B cell (primary cell): ENCODE data around the gene PLPPR2. TPM values are rescaled to one million over a fixed set of nuclear protein-coding genes. Genes with fewer than 3 reads are reported as not detected.
A peak's percentile ranks its signal among the peaks of the same experiment; 100 is the strongest.
"Not testable (repeated sequence)": the region's sequence is repeated elsewhere in the genome, so short reads cannot be mapped to it uniquely, and the experiment has no call there.

Source experiments
- ATAC-seq: fragments of 200-7000 bp; cut with Tn5 transposase; one replicate; pipeline ENCODE4 v1.10.0; 2021; ENCODE audit warnings: low read depth, mild to moderate bottlenecking, moderate number of reproducible peaks, moderate library complexity
- CTCF ChIA-PET: fragments of 350-600 bp; sonication (Branson Sonifier 250); formaldehyde crosslinking; loops from one replicate; lab custom pipeline; 2021; ENCODE audit warnings: antibody characterized with exemption, inconsistent platforms; lab: Charles Lee
- POLR2A ChIA-PET: fragments of 350-600 bp; sonication (Branson Sonifier 250); formaldehyde crosslinking; loops from one replicate; lab custom pipeline; 2021; ENCODE audit warnings: antibody characterized with exemption; lab: Charles Lee
- DNase-seq: peaks from one replicate; pipeline ENCODE4 v3.0.0; 2013
- H2AFZ ChIP-seq: 2 replicates; pipeline ENCODE4 v1.6.1; 2012; ENCODE audit warnings: mild to moderate bottlenecking, low read depth, low read length; ENCODE audit not compliant: insufficient read depth, poor library complexity, severe bottlenecking
- H3K27ac ChIP-seq, 2 donors: 1 replicate in 1 of 2; 2 replicates in 1 of 2; pipeline ENCODE4 v1.5.1; 2012 to 2013; ENCODE audit warnings: low read length in 2 of 2, mild to moderate bottlenecking in 2 of 2, moderate library complexity in 1 of 2
- H3K27me3 ChIP-seq, 4 experiments: fragments of 200-600 bp in 1 of 4; sonication (generic) in 1 of 4; replicated peaks in 1 of 4; 1 replicate in 2 of 4; 2 replicates in 2 of 4; pipeline versions ENCODE4 v1.6.1 to v1.7.0; 2013 to 2016; ENCODE audit warnings: low read length in 3 of 4, mild to moderate bottlenecking in 2 of 4, mixed read lengths in 1 of 4, moderate library complexity in 1 of 4; ENCODE audit not compliant: insufficient read depth in 4 of 4, control insufficient read depth in 3 of 4; ENCODE audit errors: control extremely low read depth in 1 of 4
- H3K36me3 ChIP-seq, 2 experiments: replicated peaks in 1 of 2; 1 replicate in 1 of 2; 2 replicates in 1 of 2; pipeline versions ENCODE4 v1.6.1 to v1.7.1; 2013; ENCODE audit warnings: low read length in 1 of 2; ENCODE audit not compliant: insufficient read depth in 2 of 2, control insufficient read depth in 1 of 2; ENCODE audit errors: control extremely low read depth in 1 of 2, extremely low read depth in 1 of 2
- H3K4me1 ChIP-seq, 2 donors: fragments of 200-600 bp in 1 of 2; sonication (generic) in 1 of 2; 1 replicate in 1 of 2; 2 replicates in 1 of 2; pipeline versions ENCODE4 v1.5.1 to v1.6.1; 2013 to 2017; ENCODE audit warnings: low read length in 2 of 2; ENCODE audit not compliant: control insufficient read depth in 2 of 2, insufficient read depth in 2 of 2
- H3K4me2 ChIP-seq: replicated peaks from 2 replicates; pipeline ENCODE3; 2012; ENCODE audit warnings: mild to moderate bottlenecking, low read depth, low read length; ENCODE audit not compliant: poor library complexity, severe bottlenecking
- H3K4me3 ChIP-seq, 5 experiments: fragments of 200-600 bp in 1 of 5; sonication (generic) in 1 of 5; 1 replicate in 3 of 5; 2 replicates in 2 of 5; pipeline versions ENCODE4 v1.5.1 to v1.7.0; 2011 to 2016; ENCODE audit warnings: low read length in 4 of 5, mild to moderate bottlenecking in 4 of 5, low read depth in 2 of 5, control low read depth in 1 of 5, moderate library complexity in 1 of 5; ENCODE audit not compliant: insufficient read depth in 1 of 5; ENCODE audit errors: control extremely low read depth in 1 of 5, extremely low read depth in 1 of 5
- H3K79me2 ChIP-seq: fragments of 200-600 bp; sonication (generic); one replicate; pipeline ENCODE4 v1.6.0; 2016; ENCODE audit warnings: low read length; ENCODE audit not compliant: control insufficient read depth, insufficient read depth
- H3K9ac ChIP-seq: fragments of 200-600 bp; sonication (generic); 2 replicates; pipeline ENCODE4 v1.6.1; 2017; ENCODE audit warnings: mild to moderate bottlenecking, low read length, moderate library complexity
- H3K9me3 ChIP-seq, 3 donors: one replicate each; pipeline versions ENCODE4 v1.6.1 to v1.7.1; 2013; ENCODE audit warnings: low read length in 2 of 3; ENCODE audit not compliant: control insufficient read depth in 2 of 3, insufficient read depth in 1 of 3; ENCODE audit errors: control extremely low read depth in 1 of 3
- H4K20me1 ChIP-seq: 2 replicates; pipeline ENCODE4 v1.6.0; 2012; ENCODE audit warnings: mild to moderate bottlenecking, low read length; ENCODE audit not compliant: insufficient read depth, control insufficient read depth, poor library complexity, severe bottlenecking
- H3K27ac Mint-ChIP-seq: one replicate; pipeline ENCODE4 v1.8.0; 2021; ENCODE audit warnings: mixed read lengths
- H3K27me3 Mint-ChIP-seq: one replicate; pipeline ENCODE4 v1.8.0; 2021; ENCODE audit warnings: mixed read lengths
- H3K4me1 Mint-ChIP-seq: one replicate; pipeline ENCODE4 v1.8.0; 2021; ENCODE audit warnings: mixed read lengths
- H3K4me3 Mint-ChIP-seq: one replicate; pipeline ENCODE4 v1.8.0; 2021; ENCODE audit warnings: mixed read lengths
- H3K9me3 Mint-ChIP-seq: one replicate; pipeline ENCODE4 v1.8.0; 2022; ENCODE audit warnings: mixed read lengths; ENCODE audit not compliant: insufficient read depth
- EZH2 ChIP-seq: IDR thresholded peaks from 2 replicates; pipeline ENCODE4 v1.6.1; 2012; ENCODE audit warnings: borderline replicate concordance, low read depth, mild to moderate bottlenecking, moderate library complexity, low read length; ENCODE audit not compliant: insufficient read depth, poor library complexity, severe bottlenecking
- WGBS: methylation state at CpG from one replicate; pipeline ENCODE4 v1.1.5; 2013; ENCODE audit warnings: missing lambda C conversion rate; ENCODE audit not compliant: insufficient coverage; 5-methylcytosine and 5-hydroxymethylcytosine counted together
- intact Hi-C: fragments of 100-400 bp; cut with micrococcal nuclease; formaldehyde crosslinking; loops from one replicate; pipeline ENCODE4 v1.10.0; 2022
- polyA plus RNA-seq: library from polyadenylated mRNA; depleted of rRNA; stranded (reverse); fragments of >200 nt; gene quantifications from 2 replicates; pipeline ENCODE4 v1.2.3, GENCODE V29; 2012
- total RNA-seq, 2 donors: library from RNA; stranded (reverse); fragments of 120-200 nt in 1 of 2; gene quantifications; 1 replicate in 1 of 2; 2 replicates in 1 of 2; pipeline versions ENCODE4 v1.2.3 to v1.2.4, GENCODE V29; 2013 to 2022
- TF ChIP-seq, protein P1 (sequence below): fragments of 200-600 bp; IDR thresholded peaks from one replicate; pipeline ENCODE4 v1.8.0; 2022; ENCODE audit warnings: antibody characterized with exemption, mild to moderate bottlenecking

The PLPPR2 gene
- total and polyA plus RNA-seq, 2 donors (not counting 1 experiment from before 2014, with no cell fraction given), result 3.8 to 11.1 TPM

- TF ChIP-seq, protein P1, sequence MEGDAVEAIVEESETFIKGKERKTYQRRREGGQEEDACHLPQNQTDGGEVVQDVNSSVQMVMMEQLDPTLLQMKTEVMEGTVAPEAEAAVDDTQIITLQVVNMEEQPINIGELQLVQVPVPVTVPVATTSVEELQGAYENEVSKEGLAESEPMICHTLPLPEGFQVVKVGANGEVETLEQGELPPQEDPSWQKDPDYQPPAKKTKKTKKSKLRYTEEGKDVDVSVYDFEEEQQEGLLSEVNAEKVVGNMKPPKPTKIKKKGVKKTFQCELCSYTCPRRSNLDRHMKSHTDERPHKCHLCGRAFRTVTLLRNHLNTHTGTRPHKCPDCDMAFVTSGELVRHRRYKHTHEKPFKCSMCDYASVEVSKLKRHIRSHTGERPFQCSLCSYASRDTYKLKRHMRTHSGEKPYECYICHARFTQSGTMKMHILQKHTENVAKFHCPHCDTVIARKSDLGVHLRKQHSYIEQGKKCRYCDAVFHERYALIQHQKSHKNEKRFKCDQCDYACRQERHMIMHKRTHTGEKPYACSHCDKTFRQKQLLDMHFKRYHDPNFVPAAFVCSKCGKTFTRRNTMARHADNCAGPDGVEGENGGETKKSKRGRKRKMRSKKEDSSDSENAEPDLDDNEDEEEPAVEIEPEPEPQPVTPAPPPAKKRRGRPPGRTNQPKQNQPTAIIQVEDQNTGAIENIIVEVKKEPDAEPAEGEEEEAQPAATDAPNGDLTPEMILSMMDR, result no peak
- TF ChIP-seq EZH2, result no peak
- Histone ChIP-seq H3K27ac (no peak overlapping the region), H3K9ac (no peak overlapping the region), H3K9me3 (peaks cover 0 to 13% (median 3%) of the 10 kb centered on the region in 3 donors), H3K36me3 (no peaks in the 10 kb centered on the region), H3K79me2 (peaks cover 4% of the 10 kb centered on the region), H2AFZ (no peak overlapping the region), H4K20me1 (no peaks in the 10 kb centered on the region), H3K4me3 (no peak overlapping the region), H3K27me3 (no peaks in the 10 kb centered on the region), H3K4me1 (peaks cover 11 to 20% of the 10 kb centered on the region in 2 donors), H3K4me2 (no peak overlapping the region)
- peaks cover 28% of the 10 kb centered on the region for H3K4me1 Mint-ChIP-seq
- WGBS, result 77% methylated on average over 6 of the region's 7 CpGs
- ATAC-seq (no peak), DNase-seq (no peak)
- intact Hi-C loops, result no loop called here
- POLR2A ChIA-PET, result interaction anchor here (3.0 kb wide), 1 partner anchor 27 kb away, joined by 23 read pairs; the partner anchor contains the start of gene SWSAP1
- no peaks in the 10 kb centered on the region for H3K27me3 Mint-ChIP-seq
- H3K27ac Mint-ChIP-seq, result peak overlapping the region; percentile 63
- H3K4me3 Mint-ChIP-seq, result peak overlapping the region; percentile 99
- H3K9me3 Mint-ChIP-seq, result peaks cover 4% of the 10 kb centered on the region
- CTCF ChIA-PET, result interaction anchor here (0.6 to 1.6 kb wide), 2 partner anchors 34 to 64 kb away, joined by 3 to 6 read pairs; no protein-coding TSS in a partner anchor
Measured at GRCh38 chr19:11347546-11348039, 7.6 kb upstream of the PLPPR2 start.

DNA sequence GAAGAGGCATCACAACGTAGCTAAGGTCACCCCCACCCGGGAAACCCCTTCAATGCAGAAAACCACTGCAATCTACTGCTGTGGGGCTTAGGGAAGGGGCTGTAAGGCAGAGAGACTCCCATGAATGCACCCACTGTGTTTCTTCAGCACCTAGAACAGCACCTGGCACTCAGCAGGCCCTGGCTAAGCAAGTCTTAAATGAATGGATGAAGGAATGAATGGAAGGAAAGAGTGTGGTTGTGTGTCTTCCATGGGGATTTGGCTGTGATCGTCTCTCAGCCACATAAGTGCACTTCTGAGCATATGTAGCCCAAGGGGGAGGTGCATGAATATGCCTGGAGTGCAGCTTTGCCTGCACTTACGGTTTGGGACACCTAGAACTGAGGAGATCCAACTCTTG is 6.1 kb upstream of the PLPPR2 start:
- H4K20me1 ChIP-seq, result no peaks in the 10 kb centered on the region
- peaks cover 0 to 13% (median 3%) of the 10 kb centered on the region in 3 donors for H3K9me3 ChIP-seq
- H3K27ac Mint-ChIP-seq, result no peak overlapping the region
- TF ChIP-seq EZH2, result no peak
- TF ChIP-seq, protein P1, result no peak
- no peak overlapping the region for H3K27ac ChIP-seq
- H3K4me1 ChIP-seq, result peaks cover 11 to 20% of the 10 kb centered on the region in 2 donors
- WGBS, result 97% methylated on average over 4 of the region's 4 CpGs
- H3K4me3 Mint-ChIP-seq, result no peak overlapping the region
- peaks cover 27% of the 10 kb centered on the region for H3K4me1 Mint-ChIP-seq
- H3K9me3 Mint-ChIP-seq, result peaks cover 4% of the 10 kb centered on the region
- H3K27me3 Mint-ChIP-seq, result no peaks in the 10 kb centered on the region
- H3K4me3 ChIP-seq, result no peak overlapping the region
- H3K4me2 ChIP-seq, result no peak overlapping the region
- DNase-seq, result no peak
- no peaks in the 10 kb centered on the region for H3K36me3 ChIP-seq
- H3K27me3 ChIP-seq, result no peaks in the 10 kb centered on the region
- ChIA-PET POLR2A (no interaction called here), CTCF (no interaction called here)
- no peak overlapping the region for H3K9ac ChIP-seq
- H3K79me2 ChIP-seq, result peaks cover 4% of the 10 kb centered on the region
- no peak for ATAC-seq
- no peak overlapping the region for H2AFZ ChIP-seq
- intact Hi-C loops, result no loop called here

GRCh38 chr19:11354102-11354501 is 1.1 kb upstream of the PLPPR2 start:
- POLR2A ChIA-PET, result not testable (repeated sequence)

More at GRCh38 chr19:11354102-11354501, 1.1 kb upstream of the PLPPR2 start:
- Mint-ChIP-seq H3K27me3 (peaks cover 13% of the 10 kb centered on the region), H3K4me1 (peaks cover 15% of the 10 kb centered on the region), H3K27ac (peak overlapping the region; percentile 6), H3K4me3 (peak overlapping the region; percentile 39)
- H4K20me1 ChIP-seq, H3K27ac ChIP-seq, H2AFZ ChIP-seq, ATAC-seq, H3K9ac ChIP-seq, H3K4me2 ChIP-seq, H3K4me1 ChIP-seq, DNase-seq, H3K79me2 ChIP-seq, intact Hi-C loops, H3K4me3 ChIP-seq, CTCF ChIA-PET, H3K9me3 Mint-ChIP-seq, H3K36me3 ChIP-seq: not testable (repeated sequence)
- 100% methylated on average over 3 of the region's 4 CpGs for WGBS
- Histone ChIP-seq H3K9me3 (peaks cover 0 to 18% (median 2%) of the 10 kb centered on the region in 3 donors), H3K27me3 (peaks cover 0 to 11% (median 4%) of the 10 kb centered on the region in 4 experiments)
